ENCODE results near the gene RTCB.

- TF ChIP-seq EP300 (IDR thresholded peaks at IDR 0.05; ENCODE audit: borderline replicate concordance) (no peak), RAD21 (IDR thresholded peaks at IDR 0.05; ENCODE audit: low read depth) (no peak), CREB1 (IDR thresholded peaks at IDR 0.05; ENCODE audit: low read depth) (no peak), TEAD4 (IDR thresholded peaks at IDR 0.05) (no peak), ZBTB7A (IDR thresholded peaks at IDR 0.05; ENCODE audit: low read depth) (no peak), YY1 (IDR thresholded peaks at IDR 0.05; ENCODE audit: low read depth) (no peak), EGR1 (IDR thresholded peaks at IDR 0.05) (no peak)
These were observed 4.7 kb downstream of the RTCB start for GRCh38 chr22:32407312-32407711.
